ENCODE measurements around the gene HEG1.

DNA sequence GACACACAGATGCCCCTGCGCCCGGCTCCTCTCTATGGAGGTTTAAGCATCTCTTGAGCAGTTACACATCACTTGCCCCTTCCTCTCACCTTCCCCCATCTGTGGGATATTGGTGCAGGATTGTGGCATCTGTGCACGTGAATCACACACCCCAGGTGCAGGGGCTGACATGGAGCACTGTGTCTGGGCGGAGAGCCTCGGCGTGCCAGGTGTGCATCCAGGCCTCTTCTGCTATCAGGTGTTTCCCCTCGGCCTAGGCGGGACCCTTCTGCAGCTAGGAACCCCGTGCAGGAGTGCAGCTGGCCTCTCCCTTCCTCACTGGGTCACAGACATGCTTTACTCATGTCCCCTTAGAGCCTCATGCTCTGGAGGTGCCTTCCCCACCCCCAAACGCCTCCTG lies 87.8 kb downstream of the HEG1 start:
- TF ChIP-seq, protein P1, sequence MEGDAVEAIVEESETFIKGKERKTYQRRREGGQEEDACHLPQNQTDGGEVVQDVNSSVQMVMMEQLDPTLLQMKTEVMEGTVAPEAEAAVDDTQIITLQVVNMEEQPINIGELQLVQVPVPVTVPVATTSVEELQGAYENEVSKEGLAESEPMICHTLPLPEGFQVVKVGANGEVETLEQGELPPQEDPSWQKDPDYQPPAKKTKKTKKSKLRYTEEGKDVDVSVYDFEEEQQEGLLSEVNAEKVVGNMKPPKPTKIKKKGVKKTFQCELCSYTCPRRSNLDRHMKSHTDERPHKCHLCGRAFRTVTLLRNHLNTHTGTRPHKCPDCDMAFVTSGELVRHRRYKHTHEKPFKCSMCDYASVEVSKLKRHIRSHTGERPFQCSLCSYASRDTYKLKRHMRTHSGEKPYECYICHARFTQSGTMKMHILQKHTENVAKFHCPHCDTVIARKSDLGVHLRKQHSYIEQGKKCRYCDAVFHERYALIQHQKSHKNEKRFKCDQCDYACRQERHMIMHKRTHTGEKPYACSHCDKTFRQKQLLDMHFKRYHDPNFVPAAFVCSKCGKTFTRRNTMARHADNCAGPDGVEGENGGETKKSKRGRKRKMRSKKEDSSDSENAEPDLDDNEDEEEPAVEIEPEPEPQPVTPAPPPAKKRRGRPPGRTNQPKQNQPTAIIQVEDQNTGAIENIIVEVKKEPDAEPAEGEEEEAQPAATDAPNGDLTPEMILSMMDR (IDR thresholded peaks at IDR 0.05): no peak
- TF ChIP-seq POLR2A (IDR thresholded peaks at IDR 0.05): no peak

Measured in heart left ventricle (tissue), 13 donors.